Measurements from ENCODE around the gene ADGRG2. TPM values are rescaled to one million over a fixed set of nuclear protein-coding genes. Genes with fewer than 3 reads are reported as not detected.
A peak's percentile ranks its signal among the peaks of the same experiment; 100 is the strongest.

The ADGRG2 gene
- total RNA-seq, 1 experiment from 2014 or later = not detected

DNA sequence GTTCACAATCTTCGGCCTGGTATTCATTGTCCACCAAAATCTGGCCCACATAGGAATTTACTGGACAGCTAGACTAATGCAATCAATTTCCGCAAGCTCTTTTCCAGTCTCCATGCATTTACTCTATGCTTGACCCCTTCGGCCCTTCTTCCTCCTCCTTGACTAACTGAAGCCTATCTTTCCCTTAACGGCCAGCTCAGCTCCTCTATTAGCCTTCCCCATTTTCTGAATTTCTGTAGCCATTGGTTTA is 137.2 kb downstream of the ADGRG2 start:
- DNase-seq = no peak
- Mint-ChIP-seq H3K4me3 (ENCODE audit: unreplicated experiment) (peak overlapping the region; percentile 85), H3K36me3 (ENCODE audit: insufficient read depth, unreplicated experiment) (no peaks in the 10 kb centered on the region), H3K4me1 (ENCODE audit: low read depth, unreplicated experiment) (no peaks in the 10 kb centered on the region), H3K27ac (ENCODE audit: unreplicated experiment) (peak overlapping the region; percentile 87), H3K9me3 (ENCODE audit: unreplicated experiment) (no peaks in the 10 kb centered on the region), H3K27me3 (ENCODE audit: insufficient read depth, unreplicated experiment) (no peaks in the 10 kb centered on the region)
- TF ChIP-seq, protein P1, sequence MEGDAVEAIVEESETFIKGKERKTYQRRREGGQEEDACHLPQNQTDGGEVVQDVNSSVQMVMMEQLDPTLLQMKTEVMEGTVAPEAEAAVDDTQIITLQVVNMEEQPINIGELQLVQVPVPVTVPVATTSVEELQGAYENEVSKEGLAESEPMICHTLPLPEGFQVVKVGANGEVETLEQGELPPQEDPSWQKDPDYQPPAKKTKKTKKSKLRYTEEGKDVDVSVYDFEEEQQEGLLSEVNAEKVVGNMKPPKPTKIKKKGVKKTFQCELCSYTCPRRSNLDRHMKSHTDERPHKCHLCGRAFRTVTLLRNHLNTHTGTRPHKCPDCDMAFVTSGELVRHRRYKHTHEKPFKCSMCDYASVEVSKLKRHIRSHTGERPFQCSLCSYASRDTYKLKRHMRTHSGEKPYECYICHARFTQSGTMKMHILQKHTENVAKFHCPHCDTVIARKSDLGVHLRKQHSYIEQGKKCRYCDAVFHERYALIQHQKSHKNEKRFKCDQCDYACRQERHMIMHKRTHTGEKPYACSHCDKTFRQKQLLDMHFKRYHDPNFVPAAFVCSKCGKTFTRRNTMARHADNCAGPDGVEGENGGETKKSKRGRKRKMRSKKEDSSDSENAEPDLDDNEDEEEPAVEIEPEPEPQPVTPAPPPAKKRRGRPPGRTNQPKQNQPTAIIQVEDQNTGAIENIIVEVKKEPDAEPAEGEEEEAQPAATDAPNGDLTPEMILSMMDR (IDR thresholded peaks at IDR 0.05; ENCODE audit: insufficient read depth in 1 of 2, low read depth in 1 of 2, low read length in 1 of 2, severe bottlenecking in 1 of 2, unreplicated experiment in 1 of 2) = no peak
- ChIA-PET POLR2A (no interaction called here), CTCF (interaction anchor here (1.1 kb wide), 1 partner anchor 10 kb away, joined by 3 read pairs; no protein-coding TSS in a partner anchor)
- Histone ChIP-seq H3K4me1 (no peaks in the 10 kb centered on the region), H3K9me3 (no peaks in the 10 kb centered on the region), H3K36me3 (ENCODE audit: control insufficient read depth, insufficient read depth, low read length) (no peaks in the 10 kb centered on the region), H3K4me3 (ENCODE audit: low read depth, low read length) (peak overlapping the region; percentile 70), H3K27me3 (replicated peaks; ENCODE audit: control insufficient read depth, insufficient read depth, low read length) (no peaks in the 10 kb centered on the region)
- intact Hi-C loops (cut with micrococcal nuclease; ENCODE audit: unreplicated experiment) = no loop called here
- BruUV-seq (replicated peaks) = no TSS peak

DNA sequence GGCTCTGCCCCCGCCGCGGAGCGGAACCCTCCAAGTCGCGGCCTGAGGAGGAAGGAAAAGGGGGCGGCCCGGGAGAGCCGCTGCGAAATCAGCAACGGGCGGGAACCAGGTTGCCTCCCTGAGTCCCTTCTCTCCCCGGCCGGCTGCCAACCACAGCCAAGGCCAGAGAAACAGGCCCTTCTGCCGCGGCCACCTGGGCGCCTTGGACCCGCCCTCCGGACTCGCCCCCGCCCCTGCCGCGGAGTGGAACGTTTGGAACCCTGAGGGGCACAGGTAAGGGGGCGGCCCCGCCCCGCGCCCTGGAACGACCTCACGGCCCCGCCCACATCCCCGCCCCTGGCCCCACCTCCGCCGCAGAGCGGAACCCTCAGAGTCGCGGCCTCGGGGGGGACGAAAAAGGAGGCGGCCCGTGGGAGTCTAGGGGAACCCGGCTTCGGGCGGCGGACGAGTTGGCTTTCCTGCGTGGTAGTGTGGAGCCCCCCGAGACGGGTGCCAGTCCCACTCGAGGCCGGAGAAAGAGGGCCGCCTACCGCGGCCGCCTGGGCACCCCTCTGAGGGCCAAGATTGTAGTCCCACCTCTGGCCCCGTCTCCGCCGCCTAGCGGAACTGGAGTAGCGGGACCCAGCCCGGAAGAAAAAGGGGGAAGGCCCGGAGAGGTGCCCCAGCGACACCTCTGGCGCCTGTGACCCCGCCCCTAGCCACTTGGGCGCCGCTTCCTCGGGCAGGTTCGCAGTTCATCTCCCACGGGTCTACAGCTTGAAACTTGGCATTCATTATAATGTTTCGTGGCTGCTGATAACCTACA is 137.7 kb downstream of the ADGRG2 start:
- Histone ChIP-seq H3K4me3 (ENCODE audit: low read depth, low read length) (peak overlapping the region; percentile 70), H3K36me3 (ENCODE audit: control insufficient read depth, insufficient read depth, low read length) (no peaks in the 10 kb centered on the region), H3K9me3 (no peaks in the 10 kb centered on the region), H3K27me3 (replicated peaks; ENCODE audit: control insufficient read depth, insufficient read depth, low read length) (no peaks in the 10 kb centered on the region), H3K4me1 (no peaks in the 10 kb centered on the region)
- peak; percentile 86 to 87 for DNase-seq
- Mint-ChIP-seq H3K4me1 (ENCODE audit: low read depth, unreplicated experiment) (no peaks in the 10 kb centered on the region), H3K4me3 (ENCODE audit: unreplicated experiment) (peak overlapping the region; percentile 85), H3K27me3 (ENCODE audit: insufficient read depth, unreplicated experiment) (no peaks in the 10 kb centered on the region), H3K36me3 (ENCODE audit: insufficient read depth, unreplicated experiment) (no peaks in the 10 kb centered on the region), H3K9me3 (ENCODE audit: unreplicated experiment) (no peaks in the 10 kb centered on the region), H3K27ac (ENCODE audit: unreplicated experiment) (peak overlapping the region; percentile 87)
- TF ChIP-seq, protein P1 (IDR thresholded peaks at IDR 0.05; ENCODE audit: insufficient read depth in 1 of 2, low read depth in 1 of 2, low read length in 1 of 2, severe bottlenecking in 1 of 2, unreplicated experiment in 1 of 2) = peak; percentile 36 to 45
- CTCF ChIA-PET = interaction anchor here (1.1 to 1.2 kb wide), 2 partner anchors 10 kb away, joined by 3 to 4 read pairs; no protein-coding TSS in a partner anchor
- POLR2A ChIA-PET = no interaction called here
- BruUV-seq (replicated peaks) = no TSS peak
- intact Hi-C loops (cut with micrococcal nuclease; ENCODE audit: unreplicated experiment) = no loop called here

DNA sequence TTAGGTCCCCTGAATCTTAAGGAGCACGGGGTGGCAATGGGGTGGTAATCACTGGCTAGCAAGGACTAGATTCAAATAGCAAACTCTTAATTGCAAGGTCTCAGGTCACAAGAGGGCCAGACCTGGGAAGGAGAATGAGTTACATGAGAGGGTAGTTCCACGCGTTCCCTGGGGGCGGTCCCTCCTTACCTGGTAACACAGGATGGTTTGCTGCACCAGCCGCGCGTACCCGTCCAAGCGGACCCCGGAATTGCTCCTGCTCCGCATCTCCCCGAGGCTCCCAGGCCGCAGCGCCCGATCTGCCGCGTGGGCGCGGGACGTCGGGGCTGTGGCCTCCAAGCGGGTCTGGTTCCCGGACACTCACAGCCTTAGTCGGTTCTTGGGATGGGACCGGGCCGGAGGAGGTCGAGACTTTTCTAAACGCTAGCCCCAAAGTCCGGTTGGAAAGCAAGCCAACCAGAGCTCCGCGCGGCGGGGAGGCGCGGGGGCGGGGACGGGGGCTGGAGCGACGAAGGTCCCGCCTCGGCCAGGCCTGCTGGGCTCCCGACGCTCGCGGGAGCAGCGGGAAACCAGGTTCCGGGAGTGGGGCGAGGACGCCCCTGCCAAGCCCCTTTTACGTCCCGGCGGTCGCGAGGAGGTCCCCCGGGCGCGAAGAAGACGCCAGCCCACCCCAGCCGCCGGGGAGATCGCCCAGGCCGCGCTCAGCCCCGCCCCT is 138.4 kb downstream of the ADGRG2 start, which contains the start of gene PHKA2:
PHKA2 (minus strand) TSS at position 449 of the 715 bp plus-strand sequence; CDS start at position 267, 182 bp downstream.
- Mint-ChIP-seq H3K27me3 (ENCODE audit: insufficient read depth, unreplicated experiment) (no peaks in the 10 kb centered on the region), H3K27ac (ENCODE audit: unreplicated experiment) (peak within 1 kb of the TSS; percentile 87), H3K36me3 (ENCODE audit: insufficient read depth, unreplicated experiment) (no peaks in the 10 kb centered on the region), H3K4me3 (ENCODE audit: unreplicated experiment) (peak within 1 kb of the TSS; percentile 85), H3K4me1 (ENCODE audit: low read depth, unreplicated experiment) (no peaks in the 10 kb centered on the region), H3K9me3 (ENCODE audit: unreplicated experiment) (no peaks in the 10 kb centered on the region)
- CTCF ChIA-PET = interaction anchor here (0.8 to 1.2 kb wide), 2 partner anchors 10 to 350 kb away, joined by 3 to 4 read pairs; no protein-coding TSS in a partner anchor
- no peaks in the 10 kb centered on the region for H3K27me3 ChIP-seq (replicated peaks; ENCODE audit: control insufficient read depth, insufficient read depth, low read length)
- H3K9me3 ChIP-seq = no peaks in the 10 kb centered on the region
- intact Hi-C loops (cut with micrococcal nuclease; ENCODE audit: unreplicated experiment) = no loop called here
- H3K36me3 ChIP-seq (ENCODE audit: control insufficient read depth, insufficient read depth, low read length) = no peaks in the 10 kb centered on the region
- DNase-seq = peak; percentile 44 to 70
- TF ChIP-seq, protein P1 (IDR thresholded peaks at IDR 0.05; ENCODE audit: insufficient read depth in 1 of 2, low read depth in 1 of 2, low read length in 1 of 2, severe bottlenecking in 1 of 2, unreplicated experiment in 1 of 2) = no peak
- POLR2A ChIA-PET = interaction anchor here (0.6 kb wide), 1 partner anchor 11 kb away, joined by 3 read pairs; no protein-coding TSS in a partner anchor
- BruUV-seq (replicated peaks) = no TSS peak
- peak within 1 kb of the TSS; percentile 70 for H3K4me3 ChIP-seq (ENCODE audit: low read depth, low read length)
- no peaks in the 10 kb centered on the region for H3K4me1 ChIP-seq
